CD4-positive, alpha-beta T cell (primary cell): ENCODE measurements around the gene SYT9. TPM values are rescaled to one million over a fixed set of nuclear protein-coding genes. Genes with fewer than 3 reads are reported as not detected.

ENCODE experiments used
- ATAC-seq: fragments of 200-7000 bp; cut with Tn5 transposase; one replicate; pipeline ENCODE4 v1.10.0; 2022; ENCODE audit warnings: mild to moderate bottlenecking; ENCODE audit not compliant: poor library complexity
- CTCF ChIA-PET: fragments of 350-600 bp; sonication (Branson Sonifier 250); formaldehyde crosslinking; loops from one replicate; lab custom pipeline; 2021; ENCODE audit warnings: antibody characterized with exemption, inconsistent platforms; lab: Charles Lee
- POLR2A ChIA-PET: fragments of 350-600 bp; sonication (Branson Sonifier 250); formaldehyde crosslinking; loops from one replicate; lab custom pipeline; 2021; ENCODE audit warnings: antibody characterized with exemption, inconsistent platforms; lab: Charles Lee
- DNase-seq, 14 experiments: peaks; one replicate each; pipeline ENCODE4 v3.0.0-alpha.2; 2013 to 2020; ENCODE audit warnings: mixed read lengths in 2 of 14
- H3K27ac ChIP-seq, 2 donors: one replicate each; pipeline versions ENCODE4 v1.5.1 to v1.7.0; 2013; ENCODE audit warnings: low read length in 2 of 2, low read depth in 1 of 2, mild to moderate bottlenecking in 1 of 2
- H3K27me3 ChIP-seq, 2 experiments: 1 replicate in 1 of 2; 2 replicates in 1 of 2; pipeline versions ENCODE4 v1.6.1 to v1.7.0; 2013; ENCODE audit warnings: low read length in 2 of 2, control low read depth in 1 of 2, mild to moderate bottlenecking in 1 of 2, moderate library complexity in 1 of 2; ENCODE audit not compliant: insufficient read depth in 2 of 2, control insufficient read depth in 1 of 2
- H3K36me3 ChIP-seq: one replicate; pipeline ENCODE4 v1.6.1; 2013; ENCODE audit warnings: low read length, control low read depth; ENCODE audit not compliant: insufficient read depth
- H3K4me1 ChIP-seq: one replicate; pipeline ENCODE4 v1.6.1; 2013; ENCODE audit warnings: low read length, control low read depth; ENCODE audit not compliant: insufficient read depth
- H3K4me3 ChIP-seq: one replicate; pipeline ENCODE4 v1.5.1; 2013; ENCODE audit warnings: mild to moderate bottlenecking, low read length, moderate library complexity
- H3K9me3 ChIP-seq, 2 experiments: 1 replicate in 1 of 2; 2 replicates in 1 of 2; pipeline versions ENCODE4 v1.6.1 to v1.7.0; 2013; ENCODE audit warnings: low read length in 2 of 2, mild to moderate bottlenecking in 2 of 2, control low read depth in 1 of 2, moderate library complexity in 1 of 2; ENCODE audit not compliant: control insufficient read depth in 1 of 2, insufficient read depth in 1 of 2
- H3K27ac Mint-ChIP-seq: one replicate; pipeline ENCODE4 v1.8.0; 2020; ENCODE audit warnings: mixed read lengths
- H3K27me3 Mint-ChIP-seq: one replicate; pipeline ENCODE4 v1.8.0; 2021; ENCODE audit warnings: mixed read lengths
- H3K36me3 Mint-ChIP-seq: one replicate; pipeline ENCODE4 v1.8.0; 2021; ENCODE audit warnings: low read depth, mixed read lengths
- H3K4me1 Mint-ChIP-seq: one replicate; pipeline ENCODE4 v1.8.0; 2021; ENCODE audit warnings: low read depth, mixed read lengths
- H3K4me3 Mint-ChIP-seq: one replicate; pipeline ENCODE4 v1.8.0; 2020; ENCODE audit warnings: mild to moderate bottlenecking, mixed read lengths
- H3K9me3 Mint-ChIP-seq: one replicate; pipeline ENCODE4 v1.8.0; 2020; ENCODE audit warnings: mixed read lengths
- intact Hi-C, 2 experiments: fragments of 100-400 bp; cut with DNase I in 1 of 2; cut with micrococcal nuclease in 1 of 2; formaldehyde crosslinking; loops; one replicate each; pipeline versions ENCODE4 v1.15.1 to v1.9.0; 2023 to 2025; cut with DNase I, micrococcal nuclease
- total RNA-seq, 174 experiments: library from RNA in 2 of 174; stranded (reverse) in 2 of 174; gene quantifications; one replicate each; pipeline ENCODE4 v1.2.3 and lab custom pipeline; 2021 to 2026
- TF ChIP-seq, protein P1 (sequence below): fragments of 200-600 bp; IDR thresholded peaks from one replicate; pipeline ENCODE4 v1.8.0; 2022; ENCODE audit warnings: antibody characterized with exemption, mild to moderate bottlenecking

Gene SYT9
- total RNA-seq, 2 experiments from 2014 or later: not detected

DNA sequence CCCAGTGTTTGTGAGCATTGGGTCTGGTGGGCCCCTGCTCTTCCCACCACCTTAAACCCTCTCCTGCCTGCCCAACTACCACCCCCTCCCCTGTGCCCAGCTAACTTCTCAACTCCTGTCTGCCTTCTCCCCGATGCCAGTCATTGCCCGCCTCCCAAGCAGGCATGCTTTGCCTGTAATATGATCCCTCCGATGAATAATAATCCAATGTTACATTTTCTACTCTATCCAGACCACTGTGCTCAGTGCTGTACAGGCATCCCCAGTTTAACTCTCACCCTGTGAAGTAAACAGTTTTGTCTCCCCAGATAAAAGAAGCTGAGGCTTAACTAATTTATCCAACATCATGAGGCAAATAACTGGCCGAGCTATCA lies 198.1 kb downstream of the SYT9 start:
- no peaks in the 10 kb centered on the region for H3K36me3 ChIP-seq
- intact Hi-C loops: no loop called here

DNA sequence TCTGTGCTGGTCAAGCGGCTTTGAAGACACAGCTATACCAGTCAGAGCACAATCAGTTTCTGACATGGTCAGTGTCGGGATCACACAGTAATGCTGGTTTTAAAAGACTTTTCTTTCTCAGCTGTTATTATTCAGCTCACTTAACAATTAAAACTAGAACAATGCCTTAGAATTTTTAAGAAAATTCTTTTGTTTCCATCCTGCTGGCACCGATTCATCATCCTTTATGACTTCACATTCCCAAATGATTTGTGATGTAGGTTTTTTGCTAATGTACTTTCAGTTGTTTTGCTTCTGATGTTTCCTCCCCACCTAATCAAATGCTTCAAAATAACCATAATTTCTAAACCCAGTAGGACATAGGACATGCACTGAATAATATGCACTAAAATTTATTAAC lies 199.1 kb downstream of the SYT9 start:
- Histone ChIP-seq H3K4me3 (no peak overlapping the region), H3K36me3 (no peaks in the 10 kb centered on the region), H3K9me3 (no peaks in the 10 kb centered on the region), H3K27me3 (no peaks in the 10 kb centered on the region), H3K4me1 (no peaks in the 10 kb centered on the region), H3K27ac (no peak overlapping the region)
- ATAC-seq (no peak), DNase-seq (no peak)
- H3K9me3 Mint-ChIP-seq: no peaks in the 10 kb centered on the region
- H3K27ac Mint-ChIP-seq: no peak overlapping the region
- ChIA-PET CTCF (interaction anchor here (2.0 kb wide), 1 partner anchor 8 kb away, joined by 8 read pairs; no protein-coding TSS in a partner anchor), POLR2A (interaction anchor here (0.9 kb wide), 1 partner anchor 11 kb away, joined by 3 read pairs; no protein-coding TSS in a partner anchor)
- TF ChIP-seq, protein P1, sequence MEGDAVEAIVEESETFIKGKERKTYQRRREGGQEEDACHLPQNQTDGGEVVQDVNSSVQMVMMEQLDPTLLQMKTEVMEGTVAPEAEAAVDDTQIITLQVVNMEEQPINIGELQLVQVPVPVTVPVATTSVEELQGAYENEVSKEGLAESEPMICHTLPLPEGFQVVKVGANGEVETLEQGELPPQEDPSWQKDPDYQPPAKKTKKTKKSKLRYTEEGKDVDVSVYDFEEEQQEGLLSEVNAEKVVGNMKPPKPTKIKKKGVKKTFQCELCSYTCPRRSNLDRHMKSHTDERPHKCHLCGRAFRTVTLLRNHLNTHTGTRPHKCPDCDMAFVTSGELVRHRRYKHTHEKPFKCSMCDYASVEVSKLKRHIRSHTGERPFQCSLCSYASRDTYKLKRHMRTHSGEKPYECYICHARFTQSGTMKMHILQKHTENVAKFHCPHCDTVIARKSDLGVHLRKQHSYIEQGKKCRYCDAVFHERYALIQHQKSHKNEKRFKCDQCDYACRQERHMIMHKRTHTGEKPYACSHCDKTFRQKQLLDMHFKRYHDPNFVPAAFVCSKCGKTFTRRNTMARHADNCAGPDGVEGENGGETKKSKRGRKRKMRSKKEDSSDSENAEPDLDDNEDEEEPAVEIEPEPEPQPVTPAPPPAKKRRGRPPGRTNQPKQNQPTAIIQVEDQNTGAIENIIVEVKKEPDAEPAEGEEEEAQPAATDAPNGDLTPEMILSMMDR: no peak
- no peaks in the 10 kb centered on the region for H3K36me3 Mint-ChIP-seq
- H3K27me3 Mint-ChIP-seq: no peaks in the 10 kb centered on the region
- H3K4me3 Mint-ChIP-seq: no peak overlapping the region
- intact Hi-C loops: no loop called here
- no peaks in the 10 kb centered on the region for H3K4me1 Mint-ChIP-seq

More for the DNA sequence above, 198.1 kb downstream of the SYT9 start:
- Histone ChIP-seq H3K4me1 (no peaks in the 10 kb centered on the region), H3K9me3 (no peaks in the 10 kb centered on the region), H3K4me3 (no peak overlapping the region), H3K27me3 (no peaks in the 10 kb centered on the region), H3K27ac (no peak overlapping the region)
- H3K36me3 Mint-ChIP-seq: no peaks in the 10 kb centered on the region
- CTCF ChIA-PET: interaction anchor here (0.7 kb wide), 1 partner anchor 20 kb away, joined by 5 read pairs; no protein-coding TSS in a partner anchor
- DNase-seq (no peak), ATAC-seq (no peak)
- peaks cover 3% of the 10 kb centered on the region for H3K27me3 Mint-ChIP-seq
- H3K4me3 Mint-ChIP-seq: no peak overlapping the region
- H3K27ac Mint-ChIP-seq: no peak overlapping the region
- H3K9me3 Mint-ChIP-seq: no peaks in the 10 kb centered on the region
- TF ChIP-seq, protein P1: no peak
- POLR2A ChIA-PET: no interaction called here
- no peaks in the 10 kb centered on the region for H3K4me1 Mint-ChIP-seq

DNA sequence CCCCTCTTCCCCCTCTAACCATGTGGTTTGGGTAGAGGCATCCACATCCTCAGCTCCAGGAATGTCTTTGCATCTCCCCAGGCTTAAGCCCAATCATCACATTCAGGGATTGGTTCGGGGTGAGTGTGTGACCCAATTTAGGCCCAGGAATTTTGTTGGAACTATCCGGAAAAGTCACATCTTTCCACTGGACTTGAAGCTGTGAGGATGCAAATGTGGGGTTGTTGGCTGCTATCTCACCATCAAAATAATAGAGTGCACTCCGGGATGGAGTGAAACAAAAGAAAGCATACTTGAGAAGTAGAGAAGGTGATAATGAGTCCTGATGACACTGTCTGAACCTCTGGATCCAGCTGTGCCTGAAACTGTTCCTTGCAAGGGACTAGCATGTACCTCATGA lies 199.8 kb downstream of the SYT9 start:
- Histone ChIP-seq H3K4me3 (no peak overlapping the region), H3K9me3 (no peaks in the 10 kb centered on the region), H3K27me3 (no peaks in the 10 kb centered on the region), H3K4me1 (no peaks in the 10 kb centered on the region), H3K36me3 (no peaks in the 10 kb centered on the region), H3K27ac (no peak overlapping the region)
- Mint-ChIP-seq H3K9me3 (no peaks in the 10 kb centered on the region), H3K27me3 (no peaks in the 10 kb centered on the region), H3K4me1 (no peaks in the 10 kb centered on the region), H3K27ac (no peak overlapping the region), H3K4me3 (no peak overlapping the region), H3K36me3 (no peaks in the 10 kb centered on the region)
- DNase-seq: no peak
- intact Hi-C loops: no loop called here
- TF ChIP-seq, protein P1: no peak
- ATAC-seq: no peak
- ChIA-PET POLR2A (interaction anchor here (0.9 kb wide), 1 partner anchor 11 kb away, joined by 3 read pairs; no protein-coding TSS in a partner anchor), CTCF (interaction anchor here (2.0 kb wide), 1 partner anchor 9 kb away, joined by 8 read pairs; no protein-coding TSS in a partner anchor)
